PC-3 (cell line): ENCODE measurements around the gene CRB1.

Experiments used
- EZH2 ChIP-seq: fragments of 300-600 bp; sonication (generic); IDR thresholded peaks from one replicate; pipeline ENCODE4 v1.6.1; 2017; ENCODE audit warnings: antibody characterized with exemption, mild to moderate bottlenecking, low read length; ENCODE audit not compliant: unreplicated experiment
- EZH2phosphoT487 ChIP-seq: fragments of 300-600 bp; sonication (generic); IDR thresholded peaks from 2 replicates; pipeline ENCODE4 v1.6.1; 2018; ENCODE audit warnings: mild to moderate bottlenecking, antibody characterized with exemption, low read length, borderline replicate concordance
- TF ChIP-seq, protein P1 (sequence below): fragments of 300-600 bp; sonication (generic); conservative IDR thresholded peaks from 2 replicates; pipeline ENCODE4 v1.5.1; 2017; ENCODE audit warnings: antibody characterized with exemption, low read depth, mild to moderate bottlenecking, low read length

GRCh38 chr1:197467881-197468280 lies 199.8 kb downstream of the CRB1 start:
- TF ChIP-seq, protein P1, sequence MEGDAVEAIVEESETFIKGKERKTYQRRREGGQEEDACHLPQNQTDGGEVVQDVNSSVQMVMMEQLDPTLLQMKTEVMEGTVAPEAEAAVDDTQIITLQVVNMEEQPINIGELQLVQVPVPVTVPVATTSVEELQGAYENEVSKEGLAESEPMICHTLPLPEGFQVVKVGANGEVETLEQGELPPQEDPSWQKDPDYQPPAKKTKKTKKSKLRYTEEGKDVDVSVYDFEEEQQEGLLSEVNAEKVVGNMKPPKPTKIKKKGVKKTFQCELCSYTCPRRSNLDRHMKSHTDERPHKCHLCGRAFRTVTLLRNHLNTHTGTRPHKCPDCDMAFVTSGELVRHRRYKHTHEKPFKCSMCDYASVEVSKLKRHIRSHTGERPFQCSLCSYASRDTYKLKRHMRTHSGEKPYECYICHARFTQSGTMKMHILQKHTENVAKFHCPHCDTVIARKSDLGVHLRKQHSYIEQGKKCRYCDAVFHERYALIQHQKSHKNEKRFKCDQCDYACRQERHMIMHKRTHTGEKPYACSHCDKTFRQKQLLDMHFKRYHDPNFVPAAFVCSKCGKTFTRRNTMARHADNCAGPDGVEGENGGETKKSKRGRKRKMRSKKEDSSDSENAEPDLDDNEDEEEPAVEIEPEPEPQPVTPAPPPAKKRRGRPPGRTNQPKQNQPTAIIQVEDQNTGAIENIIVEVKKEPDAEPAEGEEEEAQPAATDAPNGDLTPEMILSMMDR: no peak
- TF ChIP-seq EZH2phosphoT487 (no peak), EZH2 (no peak)
